ENCODE data around the gene AK2.

AK2 gene

GRCh38 chr1:32985226-32985625 is 51.5 kb downstream of the AK2 start:
- TF ChIP-seq L3MBTL2 (conservative IDR thresholded peaks at IDR 0.05) (no peak), BHLHE40 (IDR thresholded peaks at IDR 0.05; ENCODE audit: borderline replicate concordance) (no peak), ELF4 (IDR thresholded peaks at IDR 0.05) (no peak), NFRKB (IDR thresholded peaks at IDR 0.05) (no peak), TARDBP (IDR thresholded peaks at IDR 0.05) (no peak), HDGF (IDR thresholded peaks at IDR 0.05; ENCODE audit: borderline replicate concordance) (no peak), SP1 (IDR thresholded peaks at IDR 0.05) (no peak), PKNOX1 (IDR thresholded peaks at IDR 0.05) (no peak), ARNT (IDR thresholded peaks at IDR 0.05) (no peak), SUZ12 (IDR thresholded peaks at IDR 0.05) (no peak), FOXM1 (IDR thresholded peaks at IDR 0.05; ENCODE audit: borderline replicate concordance) (no peak), CTBP1 (IDR thresholded peaks at IDR 0.05; ENCODE audit: borderline replicate concordance) (no peak), FOXK2 (IDR thresholded peaks at IDR 0.05) (no peak), FOXA1 (IDR thresholded peaks at IDR 0.05) (no peak), LEF1 (IDR thresholded peaks at IDR 0.05; ENCODE audit: borderline replicate concordance) (no peak)
- POLR2A ChIA-PET = interaction anchor here (1.6 to 2.4 kb wide), 2 partner anchors 13 to 20 kb away, joined by 5 to 9 read pairs; partner anchors contain the start of gene RNF19B
- DNase-seq (ENCODE audit: extremely low spot score) = no peak
- CTCF ChIA-PET = no interaction called here

- no peak for DNase-seq (ENCODE audit: extremely low spot score)
- CTCF ChIA-PET = no interaction called here
- TF ChIP-seq LEF1 (IDR thresholded peaks at IDR 0.05; ENCODE audit: borderline replicate concordance) = no peak
- no peak for TF ChIP-seq SP1 (IDR thresholded peaks at IDR 0.05)
- no peak for TF ChIP-seq FOXM1 (IDR thresholded peaks at IDR 0.05; ENCODE audit: borderline replicate concordance)
- TF ChIP-seq PKNOX1 (IDR thresholded peaks at IDR 0.05) = no peak
- TF ChIP-seq ELF4 (IDR thresholded peaks at IDR 0.05) = no peak
- TF ChIP-seq FOXK2 (IDR thresholded peaks at IDR 0.05) = no peak
- no peak for TF ChIP-seq HDGF (IDR thresholded peaks at IDR 0.05; ENCODE audit: borderline replicate concordance)
- TF ChIP-seq FOXA1 (IDR thresholded peaks at IDR 0.05) = no peak
- TF ChIP-seq NFRKB (IDR thresholded peaks at IDR 0.05) = no peak
- no peak for TF ChIP-seq L3MBTL2 (conservative IDR thresholded peaks at IDR 0.05)
- TF ChIP-seq SUZ12 (IDR thresholded peaks at IDR 0.05) = no peak
- no peak for TF ChIP-seq CTBP1 (IDR thresholded peaks at IDR 0.05; ENCODE audit: borderline replicate concordance)
- TF ChIP-seq BHLHE40 (IDR thresholded peaks at IDR 0.05; ENCODE audit: borderline replicate concordance) = no peak
- no peak for TF ChIP-seq TARDBP (IDR thresholded peaks at IDR 0.05)
- TF ChIP-seq ZNF384 (IDR thresholded peaks at IDR 0.05) = no peak
- TF ChIP-seq ARNT (IDR thresholded peaks at IDR 0.05) = no peak
- POLR2A ChIA-PET = interaction anchor here (1.6 to 2.4 kb wide), 2 partner anchors 12 to 20 kb away, joined by 5 to 9 read pairs; partner anchors contain the start of gene RNF19B
These were observed 52.1 kb downstream of the AK2 start for GRCh38 chr1:32984455-32985171.

GRCh38 chr1:32984090-32984454 is 52.6 kb downstream of the AK2 start:
- ChIA-PET CTCF (no interaction called here), POLR2A (interaction anchor here (1.6 to 2.4 kb wide), 2 partner anchors 12 to 19 kb away, joined by 5 to 9 read pairs; partner anchors contain the start of gene RNF19B)
- no peak for DNase-seq (ENCODE audit: extremely low spot score)
- TF ChIP-seq FOXK2 (IDR thresholded peaks at IDR 0.05) = no peak
- no peak for TF ChIP-seq HDGF (IDR thresholded peaks at IDR 0.05; ENCODE audit: borderline replicate concordance)
- TF ChIP-seq CTBP1 (IDR thresholded peaks at IDR 0.05; ENCODE audit: borderline replicate concordance) = no peak
- TF ChIP-seq PKNOX1 (IDR thresholded peaks at IDR 0.05) = no peak
- no peak for TF ChIP-seq FOXA1 (IDR thresholded peaks at IDR 0.05)
- TF ChIP-seq FOXM1 (IDR thresholded peaks at IDR 0.05; ENCODE audit: borderline replicate concordance) = no peak
- TF ChIP-seq BHLHE40 (IDR thresholded peaks at IDR 0.05; ENCODE audit: borderline replicate concordance) = no peak
- no peak for TF ChIP-seq SP1 (IDR thresholded peaks at IDR 0.05)
- TF ChIP-seq NFRKB (IDR thresholded peaks at IDR 0.05) = no peak
- TF ChIP-seq TARDBP (IDR thresholded peaks at IDR 0.05) = no peak
- TF ChIP-seq ZNF384 (IDR thresholded peaks at IDR 0.05) = no peak
- TF ChIP-seq SUZ12 (IDR thresholded peaks at IDR 0.05) = no peak
- TF ChIP-seq LEF1 (IDR thresholded peaks at IDR 0.05; ENCODE audit: borderline replicate concordance) = no peak
- TF ChIP-seq L3MBTL2 (conservative IDR thresholded peaks at IDR 0.05) = no peak
- no peak for TF ChIP-seq ARNT (IDR thresholded peaks at IDR 0.05)

GRCh38 chr1:32983020-32983419 is 53.7 kb downstream of the AK2 start:
- POLR2A ChIA-PET = no interaction called here
- CTCF ChIA-PET = no interaction called here
- DNase-seq (ENCODE audit: extremely low spot score) = no peak
- TF ChIP-seq HDGF (IDR thresholded peaks at IDR 0.05; ENCODE audit: borderline replicate concordance) = no peak
- TF ChIP-seq FOXA1 (IDR thresholded peaks at IDR 0.05) = no peak
- no peak for TF ChIP-seq SP1 (IDR thresholded peaks at IDR 0.05)
- TF ChIP-seq ARNT (IDR thresholded peaks at IDR 0.05) = no peak
- no peak for TF ChIP-seq FOXM1 (IDR thresholded peaks at IDR 0.05; ENCODE audit: borderline replicate concordance)
- TF ChIP-seq CTBP1 (IDR thresholded peaks at IDR 0.05; ENCODE audit: borderline replicate concordance) = no peak
- TF ChIP-seq NFRKB (IDR thresholded peaks at IDR 0.05) = no peak

- DNase-seq (ENCODE audit: extremely low spot score) = no peak
- POLR2A ChIA-PET = interaction anchor here (1.3 kb wide), 1 partner anchor 17 kb away, joined by 7 read pairs; the partner anchor contains the start of gene RNF19B
- TF ChIP-seq CTBP1 (IDR thresholded peaks at IDR 0.05; ENCODE audit: borderline replicate concordance) (no peak), ELF4 (IDR thresholded peaks at IDR 0.05) (no peak), SUZ12 (IDR thresholded peaks at IDR 0.05) (no peak), BHLHE40 (IDR thresholded peaks at IDR 0.05; ENCODE audit: borderline replicate concordance) (no peak), TARDBP (IDR thresholded peaks at IDR 0.05) (no peak), NFRKB (IDR thresholded peaks at IDR 0.05) (no peak), FOXK2 (IDR thresholded peaks at IDR 0.05) (no peak), HDGF (IDR thresholded peaks at IDR 0.05; ENCODE audit: borderline replicate concordance) (no peak), L3MBTL2 (conservative IDR thresholded peaks at IDR 0.05) (no peak), FOXA1 (IDR thresholded peaks at IDR 0.05) (no peak), SP1 (IDR thresholded peaks at IDR 0.05) (no peak), FOXM1 (IDR thresholded peaks at IDR 0.05; ENCODE audit: borderline replicate concordance) (no peak)
- CTCF ChIA-PET = interaction anchor here (0.7 kb wide), 1 partner anchor 28 kb away, joined by 5 read pairs; no protein-coding TSS in a partner anchor
These were observed 55.4 kb downstream of the AK2 start for GRCh38 chr1:32981003-32981901.
